Left lung (tissue), 10 donors: ENCODE measurements around the gene BCAT1. TPM values are rescaled to one million over a fixed set of nuclear protein-coding genes. Genes with fewer than 3 reads are reported as not detected.

Experiments used
- ATAC-seq: fragments of 200-7000 bp; cut with Tn5 transposase; one replicate; pipeline ENCODE4 v1.9.1; 2020; ENCODE audit warnings: moderate library complexity
- DNase-seq, 4 donors: peaks; one replicate each; pipeline ENCODE4 v3.0.0-alpha.2; 2013 to 2020
- H3K27ac ChIP-seq, 2 donors: fragments of 200-600 bp; sonication (generic) in 1 of 2; one replicate each; pipeline versions ENCODE4 v1.5.0 to v1.8.0; 2020 to 2021
- H3K27me3 ChIP-seq, 2 donors: fragments of 200-600 bp; sonication (generic) in 1 of 2; one replicate each; pipeline versions ENCODE4 v1.5.0 to v1.8.0; 2020 to 2021
- H3K36me3 ChIP-seq, 2 donors: fragments of 200-600 bp; sonication (generic) in 1 of 2; one replicate each; pipeline versions ENCODE4 v1.5.0 to v1.8.0; 2020 to 2021
- H3K4me1 ChIP-seq, 2 donors: fragments of 200-600 bp; one replicate each; pipeline ENCODE4 v1.8.0; 2021
- H3K4me3 ChIP-seq, 2 donors: fragments of 200-600 bp; sonication (generic) in 1 of 2; one replicate each; pipeline versions ENCODE4 v1.5.0 to v1.8.0; 2020 to 2021; ENCODE audit warnings: mild to moderate bottlenecking in 1 of 2
- H3K9me3 ChIP-seq, 2 donors: fragments of 200-600 bp; sonication (generic) in 1 of 2; one replicate each; pipeline versions ENCODE4 v1.5.0 to v1.8.0; 2020 to 2021
- CTCF ChIP-seq, 2 donors: fragments of 200-600 bp; sonication (generic) in 1 of 2; IDR thresholded peaks; one replicate each; pipeline versions ENCODE4 v1.5.0 to v1.8.0; 2021; ENCODE audit warnings: antibody characterized with exemption in 2 of 2
- intact Hi-C, 2 donors: fragments of 100-400 bp; cut with DNase I; formaldehyde crosslinking; loops; one replicate each; pipeline versions ENCODE4 v1.11.2 to v1.14.2; 2022
- polyA plus RNA-seq, 6 donors: library from polyadenylated mRNA; unstranded; fragments of 120-200 nt; gene quantifications; one replicate each; pipeline ENCODE4 v1.2.1, GENCODE V29; 2013; ENCODE audit not compliant: insufficient read length in 6 of 6
- total RNA-seq, 2 donors: library from RNA; stranded (reverse); fragmentation: NEBNext Ultra II Directional; extraction: Animal tissue kit (Norgen Biotek cat#: 25700); gene quantifications; one replicate each; pipeline ENCODE4 v1.2.1, GENCODE V29; 2021
- donor health status: DM: no; HTN: yes; CAD: no.
- donor health status: DM: no; HTN: no; CAD: no.

The BCAT1 gene
- total and polyA plus RNA-seq, 8 donors: 29.3 to 131 (median 39.5) TPM

DNA sequence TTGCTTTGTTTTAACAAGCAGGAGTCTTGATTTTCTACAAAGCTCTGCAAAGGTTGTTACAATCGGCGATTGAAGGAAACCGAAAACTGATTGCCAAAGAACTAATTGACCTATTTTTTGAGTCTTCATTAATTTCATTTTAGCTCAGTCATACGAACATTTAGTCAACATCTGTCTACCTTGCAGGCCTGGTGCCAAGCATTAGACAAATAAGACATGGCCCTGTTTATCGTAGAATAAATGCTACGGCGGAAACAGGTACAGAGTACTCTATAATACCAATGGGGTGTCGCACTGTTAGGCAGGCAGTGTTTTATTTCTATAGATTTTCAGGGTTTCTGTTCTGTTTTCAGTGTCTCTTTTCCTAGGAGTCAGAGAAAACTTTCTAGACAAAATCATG, 171.5 kb downstream of the BCAT1 start:
- ATAC-seq (no peak), DNase-seq (no peak)
- H3K4me1 ChIP-seq: peaks cover 4 to 14% of the 10 kb centered on the region in 2 donors
- no peak overlapping the region for H3K4me3 ChIP-seq
- peak overlapping the region in 1 of 2 donors; percentile 0 for H3K27ac ChIP-seq
- intact Hi-C loops: no loop called here
- no peaks in the 10 kb centered on the region for H3K36me3 ChIP-seq
- no peak for TF ChIP-seq CTCF (IDR thresholded peaks at IDR 0.05)
- no peaks in the 10 kb centered on the region for H3K27me3 ChIP-seq
- H3K9me3 ChIP-seq: no peaks in the 10 kb centered on the region

DNA sequence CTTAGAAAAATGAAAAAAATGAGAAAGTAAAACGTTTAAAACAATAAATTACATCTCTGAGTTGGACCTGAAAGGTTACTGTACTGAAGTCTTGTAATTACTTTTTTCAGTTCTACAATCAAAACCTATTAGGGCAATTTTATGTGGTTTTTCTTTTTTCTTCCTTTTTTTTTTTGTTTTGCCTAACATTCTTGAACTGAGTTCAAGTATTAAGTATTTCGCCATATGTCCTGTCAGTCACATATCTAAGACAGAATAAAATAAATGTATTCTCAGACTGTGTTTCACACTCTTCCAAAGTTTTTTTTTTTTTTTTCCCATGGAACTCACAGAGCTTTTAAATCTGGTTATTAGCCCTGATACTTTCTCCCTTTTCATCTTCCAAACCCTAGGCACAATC, 172.0 kb downstream of the BCAT1 start:
- peaks cover 4 to 14% of the 10 kb centered on the region in 2 donors for H3K4me1 ChIP-seq
- TF ChIP-seq CTCF (IDR thresholded peaks at IDR 0.05): no peak
- H3K27ac ChIP-seq: peak overlapping the region in 1 of 2 donors; percentile 0
- H3K27me3 ChIP-seq: no peaks in the 10 kb centered on the region
- no peak for DNase-seq
- no peaks in the 10 kb centered on the region for H3K9me3 ChIP-seq
- ATAC-seq: no peak
- no peaks in the 10 kb centered on the region for H3K36me3 ChIP-seq
- intact Hi-C loops: no loop called here
- H3K4me3 ChIP-seq: no peak overlapping the region

- no peak for DNase-seq
- H3K4me1 ChIP-seq: peaks cover 4 to 14% of the 10 kb centered on the region in 2 donors
- intact Hi-C loops: no loop called here
These were observed 173.8 kb downstream of the BCAT1 start for GRCh38 chr12:24775073-24775472.

GRCh38 chr12:24773996-24774395, 174.9 kb downstream of the BCAT1 start:
- Histone ChIP-seq H3K27me3 (no peaks in the 10 kb centered on the region), H3K27ac (no peak overlapping the region), H3K36me3 (no peaks in the 10 kb centered on the region), H3K9me3 (no peaks in the 10 kb centered on the region), H3K4me1 (peaks cover 4 to 14% of the 10 kb centered on the region in 2 donors), H3K4me3 (no peak overlapping the region)
- no peak for TF ChIP-seq CTCF (IDR thresholded peaks at IDR 0.05)
- no peak for ATAC-seq
- intact Hi-C loops: no loop called here
- DNase-seq: no peak

More at GRCh38 chr12:24775073-24775472, 173.8 kb downstream of the BCAT1 start:
- no peaks in the 10 kb centered on the region for H3K36me3 ChIP-seq
- no peak overlapping the region for H3K27ac ChIP-seq
- no peak for TF ChIP-seq CTCF (IDR thresholded peaks at IDR 0.05)
- ATAC-seq: no peak
- H3K27me3 ChIP-seq: no peaks in the 10 kb centered on the region
- no peaks in the 10 kb centered on the region for H3K9me3 ChIP-seq
- H3K4me3 ChIP-seq: no peak overlapping the region

DNA sequence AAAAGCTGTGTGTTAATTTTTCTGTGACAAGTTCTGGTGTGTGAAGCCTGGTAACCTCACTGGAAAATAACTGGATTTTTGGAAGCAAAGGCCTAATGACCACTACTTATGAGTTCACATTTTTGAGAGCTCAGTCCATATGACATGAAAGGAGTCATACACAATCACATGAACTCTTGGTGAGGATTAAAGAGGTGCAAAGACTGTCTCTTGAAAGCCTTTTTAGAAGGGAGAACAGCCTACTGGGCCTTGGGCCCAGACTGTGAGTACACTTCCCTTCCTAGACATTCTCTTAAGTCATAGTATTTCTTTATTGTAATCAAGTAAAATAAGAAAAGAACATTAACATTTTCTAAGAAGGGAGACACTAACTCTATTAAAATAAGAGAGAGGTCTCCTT, 176.1 kb downstream of the BCAT1 start:
- Histone ChIP-seq H3K27ac (no peak overlapping the region), H3K9me3 (peaks cover 0 to 4% of the 10 kb centered on the region in 2 donors), H3K4me1 (peaks cover 4 to 6% of the 10 kb centered on the region in 2 donors), H3K27me3 (no peaks in the 10 kb centered on the region), H3K4me3 (no peak overlapping the region), H3K36me3 (no peaks in the 10 kb centered on the region)
- DNase-seq (peak in 2 of 4 donors; percentile 37 to 53), ATAC-seq (peak; percentile 27)
- intact Hi-C loops: no loop called here
- TF ChIP-seq CTCF (IDR thresholded peaks at IDR 0.05): no peak
